GM10266 (cell line): ENCODE results near the gene BOC.

Source experiments
- DNase-seq: peaks from one replicate; pipeline ENCODE4 v3.0.0; 2012; ENCODE audit errors: extremely low spot score
- TF ChIP-seq, protein P1 (sequence below): IDR thresholded peaks from 2 replicates; pipeline ENCODE4 v1.5.1; 2012; ENCODE audit warnings: mild to moderate bottlenecking, low read depth; ENCODE audit not compliant: control insufficient read depth, insufficient read depth; ENCODE audit errors: missing control alignments

Gene BOC, protein sequence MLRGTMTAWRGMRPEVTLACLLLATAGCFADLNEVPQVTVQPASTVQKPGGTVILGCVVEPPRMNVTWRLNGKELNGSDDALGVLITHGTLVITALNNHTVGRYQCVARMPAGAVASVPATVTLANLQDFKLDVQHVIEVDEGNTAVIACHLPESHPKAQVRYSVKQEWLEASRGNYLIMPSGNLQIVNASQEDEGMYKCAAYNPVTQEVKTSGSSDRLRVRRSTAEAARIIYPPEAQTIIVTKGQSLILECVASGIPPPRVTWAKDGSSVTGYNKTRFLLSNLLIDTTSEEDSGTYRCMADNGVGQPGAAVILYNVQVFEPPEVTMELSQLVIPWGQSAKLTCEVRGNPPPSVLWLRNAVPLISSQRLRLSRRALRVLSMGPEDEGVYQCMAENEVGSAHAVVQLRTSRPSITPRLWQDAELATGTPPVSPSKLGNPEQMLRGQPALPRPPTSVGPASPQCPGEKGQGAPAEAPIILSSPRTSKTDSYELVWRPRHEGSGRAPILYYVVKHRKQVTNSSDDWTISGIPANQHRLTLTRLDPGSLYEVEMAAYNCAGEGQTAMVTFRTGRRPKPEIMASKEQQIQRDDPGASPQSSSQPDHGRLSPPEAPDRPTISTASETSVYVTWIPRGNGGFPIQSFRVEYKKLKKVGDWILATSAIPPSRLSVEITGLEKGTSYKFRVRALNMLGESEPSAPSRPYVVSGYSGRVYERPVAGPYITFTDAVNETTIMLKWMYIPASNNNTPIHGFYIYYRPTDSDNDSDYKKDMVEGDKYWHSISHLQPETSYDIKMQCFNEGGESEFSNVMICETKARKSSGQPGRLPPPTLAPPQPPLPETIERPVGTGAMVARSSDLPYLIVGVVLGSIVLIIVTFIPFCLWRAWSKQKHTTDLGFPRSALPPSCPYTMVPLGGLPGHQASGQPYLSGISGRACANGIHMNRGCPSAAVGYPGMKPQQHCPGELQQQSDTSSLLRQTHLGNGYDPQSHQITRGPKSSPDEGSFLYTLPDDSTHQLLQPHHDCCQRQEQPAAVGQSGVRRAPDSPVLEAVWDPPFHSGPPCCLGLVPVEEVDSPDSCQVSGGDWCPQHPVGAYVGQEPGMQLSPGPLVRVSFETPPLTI

DNA sequence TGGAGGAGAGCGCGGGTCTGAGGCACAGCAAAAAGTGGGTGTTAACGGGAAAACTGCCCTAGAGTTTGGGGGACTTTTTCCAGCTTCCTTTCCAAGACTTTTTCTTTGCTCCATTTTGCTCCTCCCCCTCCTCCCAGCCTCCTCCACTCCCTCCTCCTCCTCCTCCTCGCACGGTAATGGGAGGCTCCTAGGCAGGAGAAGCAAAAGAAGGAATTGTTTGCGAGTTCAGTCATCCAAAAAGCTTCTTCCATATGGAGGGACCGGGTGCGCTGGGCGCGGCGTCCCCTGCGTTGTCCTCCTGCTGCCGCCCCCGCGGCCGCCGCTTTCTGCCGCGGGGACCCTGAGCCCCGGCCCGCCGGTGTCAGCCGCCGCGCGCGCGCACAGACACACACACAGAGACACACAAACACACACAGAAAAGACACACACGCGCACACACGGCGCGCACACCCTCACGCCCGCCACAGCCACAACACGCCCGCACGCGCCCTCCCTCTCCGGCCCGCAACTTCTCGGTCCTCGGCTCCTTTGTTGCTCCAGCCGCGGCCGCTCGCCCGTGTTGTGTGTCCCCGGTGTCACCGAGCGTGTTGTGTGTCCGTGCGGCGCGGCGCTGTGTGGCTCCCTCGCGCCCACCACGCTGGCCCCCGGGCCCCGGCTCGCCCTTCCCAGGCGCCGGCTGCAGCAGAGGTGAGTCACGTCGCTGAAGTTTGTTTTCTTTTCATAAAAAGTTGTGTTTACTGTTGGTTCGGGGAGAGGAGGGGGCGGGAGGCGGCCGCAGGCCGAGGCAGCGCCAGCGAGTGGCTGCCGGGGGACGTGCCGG is at the start of gene BOC:
Gene BOC (plus strand): TSS at position 228 of the 820 bp plus-strand sequence. CDS start 38,246 bp downstream, outside the sequence.
- TF ChIP-seq, protein P1, sequence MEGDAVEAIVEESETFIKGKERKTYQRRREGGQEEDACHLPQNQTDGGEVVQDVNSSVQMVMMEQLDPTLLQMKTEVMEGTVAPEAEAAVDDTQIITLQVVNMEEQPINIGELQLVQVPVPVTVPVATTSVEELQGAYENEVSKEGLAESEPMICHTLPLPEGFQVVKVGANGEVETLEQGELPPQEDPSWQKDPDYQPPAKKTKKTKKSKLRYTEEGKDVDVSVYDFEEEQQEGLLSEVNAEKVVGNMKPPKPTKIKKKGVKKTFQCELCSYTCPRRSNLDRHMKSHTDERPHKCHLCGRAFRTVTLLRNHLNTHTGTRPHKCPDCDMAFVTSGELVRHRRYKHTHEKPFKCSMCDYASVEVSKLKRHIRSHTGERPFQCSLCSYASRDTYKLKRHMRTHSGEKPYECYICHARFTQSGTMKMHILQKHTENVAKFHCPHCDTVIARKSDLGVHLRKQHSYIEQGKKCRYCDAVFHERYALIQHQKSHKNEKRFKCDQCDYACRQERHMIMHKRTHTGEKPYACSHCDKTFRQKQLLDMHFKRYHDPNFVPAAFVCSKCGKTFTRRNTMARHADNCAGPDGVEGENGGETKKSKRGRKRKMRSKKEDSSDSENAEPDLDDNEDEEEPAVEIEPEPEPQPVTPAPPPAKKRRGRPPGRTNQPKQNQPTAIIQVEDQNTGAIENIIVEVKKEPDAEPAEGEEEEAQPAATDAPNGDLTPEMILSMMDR: no peak
- DNase-seq: peak; percentile 65

DNA sequence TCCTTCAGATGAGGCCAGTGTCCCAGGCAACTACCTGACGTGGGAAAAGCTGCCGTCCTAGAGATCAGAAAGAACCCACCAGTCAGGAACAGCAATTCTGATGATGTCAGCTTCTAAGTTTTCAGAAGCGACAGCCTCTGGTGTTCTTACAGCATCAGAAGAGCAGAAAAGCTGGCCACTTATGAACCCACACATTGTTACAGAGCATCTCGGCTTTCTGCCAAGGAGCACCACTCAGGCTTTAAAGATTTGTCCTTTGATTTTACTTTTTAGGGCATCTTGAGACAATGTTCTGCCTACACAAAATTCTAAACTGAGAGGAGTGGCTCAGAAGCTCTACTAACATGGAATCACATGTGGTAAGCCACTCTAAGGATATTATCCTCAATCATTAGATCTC is 49.7 kb upstream of the BOC start:
- TF ChIP-seq, protein P1: no peak

DNA sequence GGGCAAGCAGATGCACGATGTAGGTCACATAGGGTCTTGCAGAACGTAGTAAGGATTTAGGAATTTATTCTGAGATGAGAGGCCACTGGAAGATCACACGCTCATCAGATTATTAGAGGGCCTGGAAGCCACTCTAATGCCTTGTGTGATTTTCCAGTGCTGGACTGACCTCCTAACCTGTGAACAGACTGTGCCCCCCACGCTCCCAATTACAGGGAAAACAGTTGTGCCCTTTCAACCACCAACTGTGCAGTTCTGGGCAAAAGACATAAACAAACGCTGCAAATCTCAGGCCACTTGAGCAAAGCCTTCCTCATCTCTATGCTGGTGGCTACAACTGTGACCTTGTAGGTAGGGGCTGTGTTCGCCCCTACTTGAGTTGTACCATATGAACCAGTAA is 48.2 kb upstream of the BOC start:
- DNase-seq: no peak
- TF ChIP-seq, protein P1: no peak

More for the DNA sequence above, 49.7 kb upstream of the BOC start:
- no peak for DNase-seq

DNA sequence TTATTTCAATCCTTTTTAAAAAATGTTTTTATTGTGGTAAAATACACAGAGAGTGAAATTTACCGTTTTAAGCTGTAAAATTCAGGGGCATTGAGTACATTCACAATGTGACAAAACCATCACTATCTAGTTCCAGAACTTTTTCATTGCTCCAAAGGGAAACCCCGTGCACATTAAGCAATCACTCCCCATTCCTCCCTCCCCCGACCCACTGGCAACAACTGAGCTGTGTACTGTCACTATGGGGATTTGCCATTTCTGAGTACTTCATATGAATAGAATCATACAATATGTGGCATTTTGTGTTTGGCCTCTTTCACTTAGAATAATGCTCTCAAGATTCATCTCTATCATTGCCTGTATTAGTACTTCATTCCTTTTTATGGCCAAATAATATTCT is 45.5 kb upstream of the BOC start:
- DNase-seq: no peak
- TF ChIP-seq, protein P1: no peak

DNA sequence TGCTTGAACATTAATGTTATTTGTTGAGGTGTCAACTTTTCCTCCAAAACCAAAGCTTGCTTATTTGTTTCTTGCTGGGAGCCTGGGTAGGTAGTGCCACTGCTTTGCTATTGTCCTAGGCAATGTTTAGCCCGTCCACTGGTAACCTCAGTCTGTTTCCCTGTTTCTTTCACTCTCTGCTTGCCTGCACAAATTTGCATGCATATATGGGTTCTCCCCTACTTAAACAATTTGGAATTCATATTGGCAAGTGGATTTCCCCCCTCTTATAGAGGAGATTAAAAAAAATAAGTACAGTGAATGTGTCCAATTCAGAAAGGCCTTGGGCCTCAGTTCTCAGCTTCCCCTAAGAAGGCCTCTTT is 45.0 kb upstream of the BOC start:
- no peak for DNase-seq
- TF ChIP-seq, protein P1: no peak

DNA sequence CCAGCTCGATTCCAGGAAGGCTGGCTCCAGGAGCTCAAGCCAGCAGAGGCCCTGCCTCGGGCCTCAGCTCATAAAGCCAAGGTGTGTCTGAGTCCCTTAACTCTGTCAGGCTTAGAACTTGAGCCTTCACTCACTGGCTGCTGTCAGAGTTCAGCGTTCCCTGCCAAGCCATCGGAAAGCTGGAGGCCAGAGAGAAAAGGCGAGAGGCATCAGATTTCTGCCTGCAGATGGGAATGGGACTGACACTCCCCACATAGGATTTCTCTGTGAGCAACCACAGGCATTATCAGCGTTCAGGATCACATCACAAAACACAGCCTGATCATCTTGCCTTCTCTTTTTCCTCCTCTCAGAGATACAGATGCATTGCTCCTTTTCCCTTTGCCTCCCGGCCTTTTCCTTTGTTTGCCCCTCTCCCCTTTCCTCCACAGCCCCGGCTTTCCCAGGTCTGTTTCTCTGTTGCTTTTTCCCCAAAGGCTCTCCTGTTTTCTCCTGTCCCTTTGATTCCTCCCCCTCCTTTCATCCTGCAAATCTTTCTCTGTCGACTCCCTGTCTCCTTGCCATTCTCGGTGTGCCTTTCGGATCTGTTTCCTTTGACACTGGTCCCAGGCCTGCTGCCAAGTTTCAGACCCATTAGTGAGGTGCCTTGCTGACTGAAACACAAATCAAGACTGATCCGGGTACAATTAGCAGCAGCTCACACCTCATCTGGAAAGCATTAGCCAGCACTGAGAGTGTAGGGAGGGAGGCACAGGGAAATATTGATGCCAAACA is 44.5 kb upstream of the BOC start:
- TF ChIP-seq, protein P1: no peak
- DNase-seq: no peak
